Prostate gland (tissue), 2 donors: Measurements from ENCODE around the gene SH2B3.

Experiments
- POLR2AphosphoS5 ChIP-seq: sonication (generic); formaldehyde crosslinking; IDR thresholded peaks from one replicate; pipeline ENCODE4 v1.6.1; 2017; ENCODE audit warnings: antibody characterized with exemption
- TF ChIP-seq, protein P1 (sequence below), 4 experiments: fragments of 200-600 bp in 2 of 4; fragments of 450-650 bp in 2 of 4; sonication (generic) in 2 of 4; IDR thresholded peaks; 1 replicate in 3 of 4; 2 replicates in 1 of 4; pipeline ENCODE4 v1.5.1; 2016 to 2019; ENCODE audit warnings: antibody characterized with exemption in 4 of 4, mild to moderate bottlenecking in 2 of 4, moderate library complexity in 2 of 4

DNA sequence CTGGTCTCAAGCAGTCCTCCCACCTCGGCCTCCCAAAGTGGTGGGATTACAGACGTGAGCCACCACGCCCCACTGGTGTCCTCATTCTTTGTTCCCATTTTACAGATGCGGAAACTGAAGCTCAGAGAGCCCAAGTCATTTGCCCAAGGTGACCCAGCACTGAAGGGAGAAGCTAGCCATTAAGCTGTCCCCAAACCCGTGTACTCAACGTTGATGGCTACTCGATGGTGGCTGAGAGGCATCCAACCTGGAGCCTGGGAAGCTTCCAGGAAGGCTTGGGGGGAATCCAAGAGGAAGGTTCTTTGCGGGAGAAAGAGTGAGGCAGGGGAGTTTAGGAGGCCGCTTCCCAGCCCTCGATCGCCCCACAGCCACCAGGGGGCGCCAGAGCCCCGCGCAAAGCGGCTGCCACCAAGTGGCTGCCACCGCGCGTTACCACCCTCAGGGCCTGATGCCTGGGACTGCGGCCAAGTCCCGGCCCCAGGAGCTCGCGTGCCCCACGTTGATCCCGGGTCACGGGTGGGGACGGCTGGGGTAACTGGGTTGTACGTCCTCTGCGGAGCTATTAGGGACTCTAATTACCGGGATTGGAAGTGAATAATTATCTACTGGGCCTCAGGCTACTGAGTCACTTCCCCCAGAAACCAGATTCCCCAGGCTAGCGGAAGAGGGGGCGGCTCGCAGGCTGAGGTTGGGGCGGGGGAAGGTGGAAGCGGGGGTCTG is 8.8 kb upstream of the SH2B3 start:
- peak; percentile 62 for TF ChIP-seq POLR2AphosphoS5
- TF ChIP-seq, protein P1, sequence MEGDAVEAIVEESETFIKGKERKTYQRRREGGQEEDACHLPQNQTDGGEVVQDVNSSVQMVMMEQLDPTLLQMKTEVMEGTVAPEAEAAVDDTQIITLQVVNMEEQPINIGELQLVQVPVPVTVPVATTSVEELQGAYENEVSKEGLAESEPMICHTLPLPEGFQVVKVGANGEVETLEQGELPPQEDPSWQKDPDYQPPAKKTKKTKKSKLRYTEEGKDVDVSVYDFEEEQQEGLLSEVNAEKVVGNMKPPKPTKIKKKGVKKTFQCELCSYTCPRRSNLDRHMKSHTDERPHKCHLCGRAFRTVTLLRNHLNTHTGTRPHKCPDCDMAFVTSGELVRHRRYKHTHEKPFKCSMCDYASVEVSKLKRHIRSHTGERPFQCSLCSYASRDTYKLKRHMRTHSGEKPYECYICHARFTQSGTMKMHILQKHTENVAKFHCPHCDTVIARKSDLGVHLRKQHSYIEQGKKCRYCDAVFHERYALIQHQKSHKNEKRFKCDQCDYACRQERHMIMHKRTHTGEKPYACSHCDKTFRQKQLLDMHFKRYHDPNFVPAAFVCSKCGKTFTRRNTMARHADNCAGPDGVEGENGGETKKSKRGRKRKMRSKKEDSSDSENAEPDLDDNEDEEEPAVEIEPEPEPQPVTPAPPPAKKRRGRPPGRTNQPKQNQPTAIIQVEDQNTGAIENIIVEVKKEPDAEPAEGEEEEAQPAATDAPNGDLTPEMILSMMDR (IDR thresholded peaks at IDR 0.05), result peak; percentile 98 to 99 (median 98)
